Mucosa of stomach (tissue), 1 donor: Measurements from ENCODE around the gene GADL1.

Experiments
- H3K27me3 ChIP-seq: one replicate; pipeline ENCODE4 v1.7.0; 2013; ENCODE audit warnings: mild to moderate bottlenecking, low read length; ENCODE audit not compliant: control insufficient read depth, insufficient read depth
- H3K36me3 ChIP-seq: one replicate; pipeline ENCODE4 v1.7.0; 2013; ENCODE audit warnings: low read length; ENCODE audit not compliant: control insufficient read depth, insufficient read depth
- H3K4me1 ChIP-seq: one replicate; pipeline ENCODE4 v1.7.0; 2013; ENCODE audit warnings: mild to moderate bottlenecking, low read length; ENCODE audit not compliant: control insufficient read depth, insufficient read depth
- H3K4me3 ChIP-seq: one replicate; pipeline ENCODE4 v1.7.0; 2013; ENCODE audit warnings: low read length
- H3K9ac ChIP-seq: one replicate; pipeline ENCODE4 v1.7.0; 2013; ENCODE audit warnings: mild to moderate bottlenecking, low read length, moderate library complexity
- H3K9me3 ChIP-seq: one replicate; pipeline ENCODE4 v1.7.0; 2013; ENCODE audit warnings: mild to moderate bottlenecking, low read length, moderate library complexity; ENCODE audit not compliant: control insufficient read depth
- donor health status: Pancreatic carcinoma.

The GADL1 gene

GRCh38 chr3:30873671-30874070 is 20.8 kb downstream of the GADL1 start:
- H3K9me3 ChIP-seq: no peaks in the 10 kb centered on the region
- H3K36me3 ChIP-seq: no peaks in the 10 kb centered on the region
- no peaks in the 10 kb centered on the region for H3K4me1 ChIP-seq
- no peak overlapping the region for H3K9ac ChIP-seq
- peaks cover 25% of the 10 kb centered on the region for H3K27me3 ChIP-seq
- H3K4me3 ChIP-seq: no peak overlapping the region

DNA sequence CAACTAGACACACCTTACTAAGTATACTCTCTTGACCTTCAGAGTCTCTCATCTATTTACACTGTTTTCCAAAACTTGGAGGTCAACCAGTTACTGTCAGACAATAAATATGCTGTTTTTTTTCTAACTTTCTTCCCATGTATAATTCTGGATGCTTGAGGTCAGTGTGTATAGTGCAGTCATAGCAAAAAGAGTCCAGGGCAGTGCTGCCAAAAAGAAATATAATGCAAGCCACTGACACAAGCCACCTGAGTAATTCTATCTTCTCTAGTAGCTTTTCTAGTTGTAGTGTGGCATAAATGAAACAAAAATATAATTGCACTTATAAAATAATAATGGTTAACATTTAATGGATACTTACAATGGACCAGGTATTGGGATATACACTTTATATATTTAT is 21.6 kb downstream of the GADL1 start:
- Histone ChIP-seq H3K9ac (no peak overlapping the region), H3K27me3 (peaks cover 33% of the 10 kb centered on the region), H3K9me3 (no peaks in the 10 kb centered on the region), H3K4me1 (no peaks in the 10 kb centered on the region), H3K4me3 (no peak overlapping the region), H3K36me3 (no peaks in the 10 kb centered on the region)

DNA sequence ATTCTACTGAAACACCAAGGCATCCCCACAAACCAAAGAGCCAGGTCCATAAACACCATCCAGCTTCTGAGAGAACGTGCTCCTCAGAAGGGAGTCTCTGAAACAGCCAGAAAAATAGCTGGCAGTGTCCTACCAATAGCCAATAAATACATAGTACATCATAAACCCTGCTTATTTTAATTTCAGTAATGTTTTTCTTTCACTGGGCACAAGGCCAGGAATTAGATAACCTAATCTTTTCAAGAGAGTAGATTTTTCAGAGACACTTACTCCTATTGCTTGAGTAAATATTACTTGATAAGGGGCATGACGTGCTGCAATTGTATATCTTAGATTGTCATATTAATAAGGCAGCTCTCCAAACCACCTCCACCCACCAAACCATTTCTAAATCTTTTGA is 22.7 kb downstream of the GADL1 start:
- no peaks in the 10 kb centered on the region for H3K36me3 ChIP-seq

GRCh38 chr3:30864836-30865235 is 29.6 kb downstream of the GADL1 start:
- H3K4me3 ChIP-seq: no peak overlapping the region

More for the DNA sequence above, 22.7 kb downstream of the GADL1 start:
- no peaks in the 10 kb centered on the region for H3K4me1 ChIP-seq
- no peak overlapping the region for H3K9ac ChIP-seq
- no peak overlapping the region for H3K4me3 ChIP-seq
- no peaks in the 10 kb centered on the region for H3K9me3 ChIP-seq
- peaks cover 33% of the 10 kb centered on the region for H3K27me3 ChIP-seq

GRCh38 chr3:30864132-30864531 is 30.3 kb downstream of the GADL1 start:
- Histone ChIP-seq H3K27me3 (peaks cover 16% of the 10 kb centered on the region), H3K4me1 (no peaks in the 10 kb centered on the region), H3K36me3 (no peaks in the 10 kb centered on the region), H3K4me3 (no peak overlapping the region), H3K9ac (no peak overlapping the region), H3K9me3 (no peaks in the 10 kb centered on the region)

More at GRCh38 chr3:30864836-30865235, 29.6 kb downstream of the GADL1 start:
- Histone ChIP-seq H3K9ac (no peak overlapping the region), H3K36me3 (no peaks in the 10 kb centered on the region), H3K9me3 (no peaks in the 10 kb centered on the region), H3K27me3 (peaks cover 16% of the 10 kb centered on the region), H3K4me1 (no peaks in the 10 kb centered on the region)

DNA sequence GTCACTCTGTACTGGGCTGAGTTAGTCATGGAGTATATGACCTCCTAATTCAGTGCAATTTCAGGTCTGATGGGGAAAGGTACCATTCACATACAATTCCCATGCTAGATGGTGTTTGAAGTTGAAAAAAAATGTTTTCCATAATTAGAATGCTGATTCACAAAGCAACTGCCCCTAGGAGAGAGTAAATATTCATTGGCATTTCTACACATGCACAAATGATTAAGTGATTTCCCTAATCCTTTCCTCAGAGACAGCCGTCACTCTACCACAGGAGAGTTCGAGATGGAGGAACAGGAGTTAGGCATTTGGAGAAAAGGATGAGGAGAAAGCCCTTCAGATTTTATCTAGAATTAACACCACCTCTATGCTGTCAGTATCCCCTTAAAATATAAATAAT is 32.5 kb downstream of the GADL1 start:
- Histone ChIP-seq H3K4me1 (no peaks in the 10 kb centered on the region), H3K36me3 (no peaks in the 10 kb centered on the region)

GRCh38 chr3:30858894-30859389 is 35.5 kb downstream of the GADL1 start:
- Histone ChIP-seq H3K9ac (no peak overlapping the region), H3K27me3 (no peaks in the 10 kb centered on the region), H3K9me3 (no peaks in the 10 kb centered on the region), H3K4me3 (no peak overlapping the region), H3K4me1 (no peaks in the 10 kb centered on the region), H3K36me3 (no peaks in the 10 kb centered on the region)

More for the DNA sequence above, 32.5 kb downstream of the GADL1 start:
- no peak overlapping the region for H3K9ac ChIP-seq
- H3K4me3 ChIP-seq: no peak overlapping the region
- peaks cover 6% of the 10 kb centered on the region for H3K27me3 ChIP-seq
- no peaks in the 10 kb centered on the region for H3K9me3 ChIP-seq

GRCh38 chr3:30855400-30856292 is 38.8 kb downstream of the GADL1 start:
- Histone ChIP-seq H3K27me3 (no peaks in the 10 kb centered on the region), H3K9ac (no peak overlapping the region), H3K4me1 (no peaks in the 10 kb centered on the region), H3K9me3 (no peaks in the 10 kb centered on the region), H3K4me3 (no peak overlapping the region), H3K36me3 (no peaks in the 10 kb centered on the region)

GRCh38 chr3:30852833-30853232 is 41.6 kb downstream of the GADL1 start:
- Histone ChIP-seq H3K9ac (no peak overlapping the region), H3K9me3 (no peaks in the 10 kb centered on the region), H3K4me3 (no peak overlapping the region), H3K27me3 (no peaks in the 10 kb centered on the region), H3K36me3 (no peaks in the 10 kb centered on the region), H3K4me1 (no peaks in the 10 kb centered on the region)

DNA sequence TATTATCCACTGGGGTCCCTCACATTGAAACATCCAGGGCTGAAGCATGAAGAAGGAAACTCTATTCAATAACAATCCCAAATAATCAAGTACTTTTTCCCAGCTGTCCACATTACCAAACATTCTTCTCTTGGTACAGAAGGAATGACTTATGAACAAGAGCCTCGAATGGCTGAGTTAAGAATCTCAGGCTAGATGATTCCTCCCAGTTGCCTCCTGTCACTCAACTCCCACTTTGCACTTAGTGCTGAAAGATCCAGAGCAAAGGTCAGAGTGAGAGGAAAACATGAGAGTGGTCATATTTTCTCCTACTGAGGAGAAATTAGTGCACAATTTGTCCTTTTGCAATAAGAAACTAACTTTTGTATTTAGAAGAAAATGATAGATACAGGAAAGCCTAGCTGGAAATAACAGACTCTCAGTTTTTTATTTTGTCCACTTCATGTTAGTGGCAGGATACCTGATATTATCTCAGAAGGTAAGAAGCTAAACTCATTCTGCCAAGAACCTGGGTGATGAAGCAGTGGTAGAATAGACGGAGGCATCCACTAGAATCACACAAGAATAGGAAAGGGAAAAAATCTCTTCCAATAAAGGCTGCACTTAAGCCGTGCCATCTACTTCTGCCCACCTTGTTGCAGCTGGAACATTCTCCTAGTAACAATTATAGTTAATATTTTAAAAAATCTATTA is 46.2 kb downstream of the GADL1 start:
- H3K36me3 ChIP-seq: no peaks in the 10 kb centered on the region
- no peak overlapping the region for H3K9ac ChIP-seq
- no peaks in the 10 kb centered on the region for H3K9me3 ChIP-seq
- no peaks in the 10 kb centered on the region for H3K27me3 ChIP-seq
- H3K4me3 ChIP-seq: no peak overlapping the region
- H3K4me1 ChIP-seq: no peaks in the 10 kb centered on the region

DNA sequence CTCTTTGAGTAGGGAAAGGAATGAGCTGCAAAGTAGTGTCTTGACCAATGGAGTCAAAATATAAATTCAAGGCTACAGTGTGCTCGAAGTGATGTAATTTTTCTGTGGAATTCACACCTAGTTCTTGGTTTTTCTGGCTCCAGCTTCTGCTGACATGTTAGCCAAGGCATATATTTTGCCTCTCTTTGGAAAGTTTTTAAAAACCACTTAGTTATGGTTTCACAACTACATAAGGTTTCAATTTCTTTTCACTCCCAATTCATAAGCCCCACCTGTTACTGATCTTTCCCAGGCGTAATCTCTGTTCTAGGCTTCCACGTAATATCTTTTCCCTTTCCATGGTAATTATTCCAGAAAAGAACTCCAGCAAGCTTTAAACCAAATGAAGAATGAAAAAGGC is 46.9 kb downstream of the GADL1 start:
- Histone ChIP-seq H3K4me1 (no peaks in the 10 kb centered on the region), H3K4me3 (no peak overlapping the region), H3K9me3 (no peaks in the 10 kb centered on the region), H3K9ac (no peak overlapping the region), H3K27me3 (no peaks in the 10 kb centered on the region), H3K36me3 (no peaks in the 10 kb centered on the region)

DNA sequence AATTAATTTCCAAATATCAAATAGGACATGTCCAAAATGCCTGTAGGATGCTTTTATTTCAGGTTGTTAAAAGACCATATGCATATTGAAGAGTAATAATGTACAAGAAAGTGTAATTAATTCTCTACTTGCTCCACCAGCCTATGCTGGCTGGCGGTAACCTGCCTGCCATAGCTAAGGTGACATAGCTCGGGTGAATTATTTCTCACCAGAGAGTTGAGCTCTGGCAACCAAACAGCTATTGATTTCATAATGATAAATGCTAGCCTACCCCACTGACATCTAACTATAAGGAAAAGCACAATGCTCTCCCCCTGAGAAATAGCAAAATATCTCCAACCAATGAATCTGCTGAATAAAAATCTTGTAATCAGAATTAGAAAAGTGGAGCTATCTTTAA is 48.9 kb downstream of the GADL1 start:
- Histone ChIP-seq H3K4me1 (no peaks in the 10 kb centered on the region), H3K4me3 (no peak overlapping the region)

More for the DNA sequence above, 48.9 kb downstream of the GADL1 start:
- no peak overlapping the region for H3K9ac ChIP-seq
- no peaks in the 10 kb centered on the region for H3K9me3 ChIP-seq
- no peaks in the 10 kb centered on the region for H3K36me3 ChIP-seq
- H3K27me3 ChIP-seq: no peaks in the 10 kb centered on the region
